ENCODE measurements around the gene LHX3. TPM values are rescaled to one million over a fixed set of nuclear protein-coding genes. Genes with fewer than 3 reads are reported as not detected.

LHX3 gene
- not detected for total RNA-seq

GRCh38 chr9:136204838-136205706 lies at the start of gene LHX3:
Gene LHX3, minus strand, starts transcription at chr9:136205128. Its CDS starts 116 bp downstream, at chr9:136205012.
- H3K27me3 Mint-ChIP-seq = peaks cover 35% of the 10 kb centered on the region
- H3K4me3 Mint-ChIP-seq = no peak within 1 kb of the TSS
- peak; percentile 40 for ATAC-seq
- CTCF ChIA-PET = no interaction called here
- no peaks in the 10 kb centered on the region for H3K4me1 Mint-ChIP-seq
- H3K9me3 Mint-ChIP-seq (ENCODE audit: low read depth) = no peaks in the 10 kb centered on the region
- no peak within 1 kb of the TSS for H3K27ac Mint-ChIP-seq
- DNase-seq = no peak
- H3K36me3 Mint-ChIP-seq = no peaks in the 10 kb centered on the region

GRCh38 chr9:136253246-136254130 lies 48.6 kb upstream of the LHX3 start:
- DNase-seq = no peak
- no peaks in the 10 kb centered on the region for H3K36me3 Mint-ChIP-seq
- CTCF ChIA-PET = interaction anchor here (2.2 kb wide), 1 partner anchor 13 kb away, joined by 7 read pairs; no protein-coding TSS in a partner anchor

GRCh38 chr9:136252846-136253245 lies 47.9 kb upstream of the LHX3 start:
- no peak overlapping the region for H3K27ac Mint-ChIP-seq
- no peak overlapping the region for H3K4me3 Mint-ChIP-seq
- CTCF ChIA-PET = no interaction called here
- ATAC-seq (no peak), DNase-seq (no peak)
- no peaks in the 10 kb centered on the region for H3K4me1 Mint-ChIP-seq
- H3K27me3 Mint-ChIP-seq = no peaks in the 10 kb centered on the region
- H3K9me3 Mint-ChIP-seq (ENCODE audit: low read depth) = no peaks in the 10 kb centered on the region
- H3K36me3 Mint-ChIP-seq = no peaks in the 10 kb centered on the region

More at GRCh38 chr9:136253246-136254130, 48.6 kb upstream of the LHX3 start:
- no peaks in the 10 kb centered on the region for H3K9me3 Mint-ChIP-seq (ENCODE audit: low read depth)
- no peak overlapping the region for H3K4me3 Mint-ChIP-seq
- no peak for ATAC-seq
- H3K27ac Mint-ChIP-seq = no peak overlapping the region
- no peaks in the 10 kb centered on the region for H3K4me1 Mint-ChIP-seq
- H3K27me3 Mint-ChIP-seq = no peaks in the 10 kb centered on the region

GRCh38 chr9:136252281-136252680 lies 47.4 kb upstream of the LHX3 start:
- DNase-seq (no peak), ATAC-seq (no peak)
- Mint-ChIP-seq H3K27me3 (peaks cover 3% of the 10 kb centered on the region), H3K4me1 (no peaks in the 10 kb centered on the region), H3K9me3 (ENCODE audit: low read depth) (no peaks in the 10 kb centered on the region), H3K36me3 (no peaks in the 10 kb centered on the region), H3K27ac (no peak overlapping the region), H3K4me3 (no peak overlapping the region)
- CTCF ChIA-PET = no interaction called here

GRCh38 chr9:136251264-136252115 lies 46.6 kb upstream of the LHX3 start:
- no peak overlapping the region for H3K4me3 Mint-ChIP-seq
- DNase-seq (no peak), ATAC-seq (no peak)
- peaks cover 4% of the 10 kb centered on the region for H3K27me3 Mint-ChIP-seq
- H3K27ac Mint-ChIP-seq = no peak overlapping the region
- H3K36me3 Mint-ChIP-seq = no peaks in the 10 kb centered on the region
- H3K9me3 Mint-ChIP-seq (ENCODE audit: low read depth) = no peaks in the 10 kb centered on the region
- CTCF ChIA-PET = no interaction called here
- no peaks in the 10 kb centered on the region for H3K4me1 Mint-ChIP-seq

GRCh38 chr9:136250676-136251075 lies 45.7 kb upstream of the LHX3 start:
- H3K4me1 Mint-ChIP-seq = peaks cover 3% of the 10 kb centered on the region
- H3K9me3 Mint-ChIP-seq (ENCODE audit: low read depth) = no peaks in the 10 kb centered on the region
- peaks cover 4% of the 10 kb centered on the region for H3K27me3 Mint-ChIP-seq

GRCh38 chr9:136249877-136250559 lies 45.1 kb upstream of the LHX3 start:
- no peak for DNase-seq
- Mint-ChIP-seq H3K4me3 (no peak overlapping the region), H3K9me3 (ENCODE audit: low read depth) (no peaks in the 10 kb centered on the region), H3K4me1 (peaks cover 3% of the 10 kb centered on the region), H3K27me3 (peaks cover 4% of the 10 kb centered on the region), H3K27ac (no peak overlapping the region), H3K36me3 (no peaks in the 10 kb centered on the region)
- CTCF ChIA-PET = no interaction called here
- no peak for ATAC-seq

More at GRCh38 chr9:136250676-136251075, 45.7 kb upstream of the LHX3 start:
- no peak overlapping the region for H3K4me3 Mint-ChIP-seq
- no peaks in the 10 kb centered on the region for H3K36me3 Mint-ChIP-seq
- CTCF ChIA-PET = no interaction called here
- no peak overlapping the region for H3K27ac Mint-ChIP-seq
- no peak for ATAC-seq
- no peak for DNase-seq

- ATAC-seq = no peak
- Mint-ChIP-seq H3K27me3 (peaks cover 4% of the 10 kb centered on the region), H3K9me3 (ENCODE audit: low read depth) (no peaks in the 10 kb centered on the region), H3K36me3 (no peaks in the 10 kb centered on the region), H3K4me3 (no peak overlapping the region), H3K4me1 (peaks cover 11% of the 10 kb centered on the region), H3K27ac (no peak overlapping the region)
- no peak for DNase-seq
- CTCF ChIA-PET = no interaction called here
Measured at GRCh38 chr9:136248951-136249876, 44.3 kb upstream of the LHX3 start.

- ATAC-seq = no peak
- CTCF ChIA-PET = interaction anchor here (1.1 kb wide), 1 partner anchor 115 kb away, joined by 3 read pairs; the partner anchor contains the start of gene DNLZ
- no peak overlapping the region for H3K27ac Mint-ChIP-seq
Measured at GRCh38 chr9:136247947-136248637, 43.2 kb upstream of the LHX3 start.

GRCh38 chr9:136247551-136247916 lies 42.6 kb upstream of the LHX3 start:
- H3K27me3 Mint-ChIP-seq = peaks cover 4% of the 10 kb centered on the region
- peaks cover 27% of the 10 kb centered on the region for H3K4me1 Mint-ChIP-seq
- no peaks in the 10 kb centered on the region for H3K9me3 Mint-ChIP-seq (ENCODE audit: low read depth)
- ATAC-seq (no peak), DNase-seq (no peak)
- H3K4me3 Mint-ChIP-seq = no peak overlapping the region
- H3K36me3 Mint-ChIP-seq = no peaks in the 10 kb centered on the region
- CTCF ChIA-PET = interaction anchor here (1.1 kb wide), 1 partner anchor 116 kb away, joined by 3 read pairs; the partner anchor contains the start of gene DNLZ
- H3K27ac Mint-ChIP-seq = no peak overlapping the region

More at GRCh38 chr9:136247947-136248637, 43.2 kb upstream of the LHX3 start:
- no peaks in the 10 kb centered on the region for H3K9me3 Mint-ChIP-seq (ENCODE audit: low read depth)
- H3K27me3 Mint-ChIP-seq = peaks cover 4% of the 10 kb centered on the region
- DNase-seq = no peak
- no peak overlapping the region for H3K4me3 Mint-ChIP-seq
- no peaks in the 10 kb centered on the region for H3K36me3 Mint-ChIP-seq
- peaks cover 23% of the 10 kb centered on the region for H3K4me1 Mint-ChIP-seq

- CTCF ChIA-PET = interaction anchor here (1.1 kb wide), 1 partner anchor 116 kb away, joined by 3 read pairs; the partner anchor contains the start of gene DNLZ
Measured at GRCh38 chr9:136246849-136247550, 42.1 kb upstream of the LHX3 start.

More at GRCh38 chr9:136246849-136247550, 42.1 kb upstream of the LHX3 start:
- no peak overlapping the region for H3K4me3 Mint-ChIP-seq
- peaks cover 4% of the 10 kb centered on the region for H3K27me3 Mint-ChIP-seq
- DNase-seq = no peak
- no peak overlapping the region for H3K27ac Mint-ChIP-seq
- no peaks in the 10 kb centered on the region for H3K9me3 Mint-ChIP-seq (ENCODE audit: low read depth)
- ATAC-seq = no peak
- no peaks in the 10 kb centered on the region for H3K36me3 Mint-ChIP-seq
- H3K4me1 Mint-ChIP-seq = peaks cover 27% of the 10 kb centered on the region
